ENCODE measurements around the gene FGL2.
A peak's percentile ranks its signal among the peaks of the same experiment; 100 is the strongest.
"Not testable (repeated sequence)": the region's sequence is repeated elsewhere in the genome, so short reads cannot be mapped to it uniquely, and the experiment has no call there.

Gene FGL2

DNA sequence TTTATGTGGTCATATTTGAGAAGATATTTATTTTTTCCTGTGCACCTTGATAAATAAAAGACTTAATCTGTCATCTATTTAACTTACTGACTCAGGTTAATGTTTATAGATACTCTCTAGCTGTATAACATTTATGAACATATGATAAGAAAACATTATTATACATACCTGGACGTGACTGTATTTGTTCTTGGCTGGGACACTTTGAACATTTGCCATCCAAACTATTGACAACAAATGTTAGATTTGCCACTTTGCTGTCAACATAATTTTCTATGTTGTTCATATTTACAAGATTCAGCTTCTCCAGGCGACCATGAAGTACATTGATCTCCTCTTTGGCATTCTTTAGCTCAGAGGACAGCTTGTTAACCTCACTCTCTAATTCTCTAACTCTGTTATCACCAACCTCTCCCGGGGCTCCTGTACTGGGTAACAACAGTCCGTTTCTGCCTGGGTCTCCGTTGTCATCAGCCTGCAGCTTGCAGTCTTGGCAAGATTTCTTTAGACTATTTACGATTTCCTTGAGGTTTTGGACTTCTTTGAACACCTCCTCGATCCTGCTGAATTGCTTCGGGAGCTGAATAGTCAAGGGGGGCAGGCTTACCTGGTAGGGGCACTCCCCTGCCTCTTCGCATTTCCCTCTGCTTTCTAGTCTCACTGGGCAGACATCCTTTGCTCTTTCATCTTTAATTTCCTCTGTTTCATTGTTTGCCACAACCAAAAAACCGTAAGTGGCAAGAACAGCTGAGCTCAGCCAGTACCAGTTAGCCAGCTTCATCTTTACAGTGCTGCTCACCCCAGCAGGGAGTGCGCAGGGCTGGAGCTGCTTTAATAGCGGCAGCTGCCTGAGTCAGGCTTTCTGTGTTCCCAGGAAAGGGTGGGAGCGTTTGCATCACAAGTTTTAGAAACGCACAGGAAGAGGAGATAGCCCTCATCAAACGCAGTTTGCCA is at the start of gene FGL2:
FGL2 (minus strand) TSS at position 807 of the 954 bp plus-strand sequence; CDS start at position 781, 26 bp downstream.
- no peak for DNase-seq

DNA sequence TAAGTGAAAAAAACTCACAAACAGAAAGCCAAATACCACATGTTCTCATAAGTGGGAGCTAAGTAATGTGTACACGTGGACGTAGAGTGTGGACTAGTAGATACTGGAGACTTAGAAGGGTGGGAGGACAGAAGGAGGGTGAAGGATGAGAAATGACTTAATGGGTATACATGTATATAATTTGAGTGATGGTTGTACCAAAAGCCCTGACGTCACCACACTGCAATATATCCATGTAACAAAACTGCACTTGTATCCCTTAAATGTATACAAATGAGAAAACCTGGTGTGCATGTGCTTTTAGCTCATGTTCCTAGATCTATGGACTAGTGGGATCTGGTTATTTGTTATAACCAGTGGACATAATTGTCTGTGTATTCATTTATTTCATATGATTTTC is 48.5 kb upstream of the FGL2 start:
- DNase-seq, result no peak

DNA sequence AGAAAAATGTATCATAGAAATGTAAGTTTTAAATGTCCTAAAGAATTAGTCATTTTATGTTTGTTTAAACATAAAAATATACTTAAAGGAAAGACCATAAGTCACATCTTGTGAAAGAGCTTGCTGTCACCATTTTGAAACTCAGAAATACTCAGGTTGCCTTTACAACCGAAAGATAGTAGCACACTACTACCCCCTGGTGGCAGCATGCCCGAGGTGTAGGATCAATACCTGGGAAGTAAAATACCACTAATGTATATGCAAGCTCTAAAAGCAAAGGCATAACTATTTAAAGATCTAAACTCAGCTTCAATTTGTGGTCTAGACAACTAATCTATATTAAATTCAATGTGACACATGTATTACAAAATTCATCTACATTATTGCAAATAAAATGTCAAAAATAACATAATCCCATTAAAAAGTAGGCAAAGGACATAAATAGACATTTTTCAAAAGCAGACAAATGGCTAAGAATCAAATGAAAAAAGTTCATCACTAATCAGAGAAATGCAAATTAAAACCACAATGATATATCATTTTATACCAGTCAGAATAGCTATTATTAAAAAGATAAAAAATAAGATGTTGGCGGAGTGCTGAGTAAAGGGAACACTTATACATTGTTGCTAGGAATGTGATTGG is 47.7 kb upstream of the FGL2 start:
- DNase-seq, result peak; percentile 69 to 90 (median 78)

- no peak for DNase-seq
These were observed 46.5 kb upstream of the FGL2 start for GRCh38 chr7:77246026-77246640.

DNA sequence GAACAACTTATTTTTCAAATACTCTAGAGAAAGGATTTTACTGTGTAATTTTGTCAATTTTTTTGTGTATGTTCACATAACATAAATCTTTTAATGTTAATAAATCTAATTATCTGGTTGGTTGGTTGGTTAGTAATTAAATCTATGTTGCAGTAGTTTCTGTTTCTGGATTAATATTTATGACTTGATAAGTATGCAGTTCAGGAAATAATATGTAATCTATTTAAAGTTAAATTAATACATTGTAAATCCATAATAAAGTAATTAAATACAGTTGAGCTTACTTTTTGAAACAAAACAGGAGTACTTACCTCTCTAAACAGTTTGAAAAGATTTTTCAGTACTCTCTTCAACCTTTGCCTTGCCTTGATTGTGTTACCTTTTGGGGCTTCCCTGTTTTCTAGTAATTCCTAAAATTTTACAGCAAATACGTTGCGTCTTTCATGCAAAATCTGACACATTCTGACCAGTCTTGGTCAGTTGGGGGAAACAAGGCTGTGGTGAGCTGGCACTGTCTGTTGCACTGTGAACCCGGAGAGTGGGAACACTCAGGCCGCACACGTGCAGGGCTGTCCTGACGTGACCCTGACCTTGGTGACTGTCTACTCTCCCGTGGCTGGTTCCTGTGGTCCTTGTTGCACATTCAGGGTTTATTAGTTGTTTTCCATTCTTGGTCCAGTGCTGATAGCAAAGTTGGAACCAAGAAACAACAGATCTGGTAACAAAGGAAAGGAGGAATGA is 45.6 kb upstream of the FGL2 start:
- DNase-seq, result no peak

- no peak for DNase-seq
These were observed 44.8 kb upstream of the FGL2 start for GRCh38 chr7:77244222-77244934.

GRCh38 chr7:77242554-77242953 is 42.9 kb upstream of the FGL2 start:
- no peak for DNase-seq

GRCh38 chr7:77242068-77242467 is 42.4 kb upstream of the FGL2 start:
- DNase-seq, result no peak

DNA sequence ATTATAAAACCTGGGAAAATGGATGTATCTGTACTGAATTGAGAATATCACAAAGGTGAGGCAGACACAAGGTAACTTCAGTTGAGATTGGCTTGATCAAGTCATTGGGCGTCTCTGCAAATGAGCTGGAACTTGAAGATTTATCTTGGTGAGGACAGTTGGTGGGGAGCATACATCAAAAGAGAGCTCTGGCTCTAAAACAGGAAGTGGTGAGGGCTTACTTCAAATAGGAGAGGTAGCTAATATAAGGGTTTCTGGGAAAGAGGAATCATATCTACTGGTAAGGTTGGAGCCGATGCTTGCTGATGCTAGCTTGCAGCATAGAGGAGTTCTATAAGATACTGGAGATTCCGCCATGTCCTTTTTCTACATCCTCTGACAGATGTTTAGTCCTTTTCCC is 39.9 kb upstream of the FGL2 start:
- no peak for DNase-seq

GRCh38 chr7:77238703-77239136 is 39.1 kb upstream of the FGL2 start:
- no peak for DNase-seq

- DNase-seq, result no peak
These were observed 35.7 kb upstream of the FGL2 start for GRCh38 chr7:77235276-77235675.

GRCh38 chr7:77232467-77232866 is 32.8 kb upstream of the FGL2 start:
- no peak for DNase-seq

GRCh38 chr7:77228795-77229194 is 29.2 kb upstream of the FGL2 start:
- DNase-seq, result not testable (repeated sequence)

DNA sequence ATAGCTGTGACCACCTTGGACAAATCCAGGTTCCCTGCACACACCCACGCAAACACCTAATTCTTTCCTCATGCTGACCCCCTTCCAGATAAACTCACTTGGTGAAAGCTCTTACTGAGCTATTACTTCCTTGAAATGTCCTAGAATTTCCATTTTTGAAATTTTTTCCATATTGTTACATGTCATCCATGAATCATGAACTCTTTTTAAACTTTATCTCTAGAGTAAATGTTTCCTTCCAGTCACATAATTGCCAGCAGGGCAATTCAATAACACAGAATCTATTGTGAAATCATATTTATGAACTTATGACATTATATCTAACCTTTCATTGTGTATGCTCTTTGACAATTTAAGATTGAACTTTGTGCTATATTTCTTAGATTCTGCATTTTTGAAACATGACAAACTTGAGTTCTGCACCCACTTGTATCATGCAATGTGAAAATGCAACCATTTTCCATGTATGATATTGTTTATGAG is 26.8 kb upstream of the FGL2 start:
- DNase-seq, result no peak

DNA sequence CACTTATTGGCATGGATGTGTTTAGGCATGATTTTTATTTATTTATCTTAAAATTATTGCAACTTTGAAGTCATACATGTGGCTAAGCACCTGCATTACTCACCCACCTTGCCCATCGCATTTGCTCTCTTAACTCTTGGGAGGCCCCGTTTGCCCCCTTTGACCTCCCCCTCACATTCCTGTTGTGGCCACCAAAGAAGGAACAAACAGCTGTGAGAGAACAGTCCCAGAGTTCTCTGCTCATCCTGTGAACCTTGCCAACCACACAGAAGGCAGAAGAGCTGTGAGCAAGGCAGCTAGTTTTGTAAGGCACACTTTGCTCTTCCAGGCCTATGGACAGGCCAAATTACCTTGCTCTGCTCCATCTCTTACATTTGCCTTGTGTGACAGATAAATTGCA is 23.6 kb upstream of the FGL2 start:
- no peak for DNase-seq

DNA sequence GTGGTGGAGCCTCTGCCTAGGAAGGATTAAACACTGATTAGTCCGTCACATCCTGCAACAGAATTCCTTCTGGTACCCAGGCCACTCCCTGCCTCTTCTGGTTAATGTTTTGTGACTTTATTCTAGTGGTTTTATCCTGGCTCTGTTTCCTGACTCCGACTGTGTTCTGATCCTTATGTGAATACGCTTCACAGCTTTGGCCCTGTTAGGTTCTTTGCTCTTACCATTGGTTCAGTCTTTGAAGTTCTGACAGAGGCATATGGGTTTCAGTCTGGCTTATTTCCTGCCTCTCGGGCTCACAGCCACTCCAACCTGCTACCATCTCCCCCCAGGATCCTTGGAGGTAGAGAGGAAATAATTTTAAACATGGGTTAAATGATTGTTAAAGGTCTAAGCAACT is 23.2 kb upstream of the FGL2 start:
- DNase-seq, result no peak

- no peak for DNase-seq
These were observed 22.4 kb upstream of the FGL2 start for GRCh38 chr7:77222065-77222464.

DNA sequence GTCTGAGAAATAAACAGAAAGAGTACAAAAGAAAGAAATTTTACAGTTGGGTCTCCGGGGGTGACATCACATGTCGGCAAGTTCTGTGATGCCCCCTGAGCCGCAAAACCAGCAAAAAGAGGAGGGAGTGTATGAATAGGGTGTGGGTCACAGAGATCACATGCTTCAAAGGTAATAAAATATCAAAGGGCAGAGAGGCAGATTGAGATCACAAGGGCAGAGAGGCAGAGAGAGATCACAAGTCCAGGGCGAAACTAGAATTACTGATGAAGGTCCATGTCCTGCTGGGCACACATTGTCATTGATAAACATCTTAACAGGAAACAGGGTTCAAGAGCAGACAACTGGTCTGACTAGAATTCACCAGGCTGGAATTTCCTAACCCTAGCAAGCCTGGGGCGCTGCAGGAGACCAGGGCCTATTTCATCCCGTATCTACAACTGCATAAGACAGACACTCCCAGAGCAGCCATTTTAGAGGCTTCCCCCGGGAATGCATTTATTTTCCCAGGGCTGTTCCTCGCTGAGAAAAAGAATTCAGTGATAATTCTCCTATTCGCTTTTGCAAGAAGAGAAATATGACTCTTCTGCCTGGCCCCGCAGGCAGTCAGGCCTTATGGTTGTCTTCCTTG is 20.2 kb upstream of the FGL2 start:
- DNase-seq, result not testable (repeated sequence)

- no peak for DNase-seq
These were observed 18.0 kb upstream of the FGL2 start for GRCh38 chr7:77217474-77218185.

DNA sequence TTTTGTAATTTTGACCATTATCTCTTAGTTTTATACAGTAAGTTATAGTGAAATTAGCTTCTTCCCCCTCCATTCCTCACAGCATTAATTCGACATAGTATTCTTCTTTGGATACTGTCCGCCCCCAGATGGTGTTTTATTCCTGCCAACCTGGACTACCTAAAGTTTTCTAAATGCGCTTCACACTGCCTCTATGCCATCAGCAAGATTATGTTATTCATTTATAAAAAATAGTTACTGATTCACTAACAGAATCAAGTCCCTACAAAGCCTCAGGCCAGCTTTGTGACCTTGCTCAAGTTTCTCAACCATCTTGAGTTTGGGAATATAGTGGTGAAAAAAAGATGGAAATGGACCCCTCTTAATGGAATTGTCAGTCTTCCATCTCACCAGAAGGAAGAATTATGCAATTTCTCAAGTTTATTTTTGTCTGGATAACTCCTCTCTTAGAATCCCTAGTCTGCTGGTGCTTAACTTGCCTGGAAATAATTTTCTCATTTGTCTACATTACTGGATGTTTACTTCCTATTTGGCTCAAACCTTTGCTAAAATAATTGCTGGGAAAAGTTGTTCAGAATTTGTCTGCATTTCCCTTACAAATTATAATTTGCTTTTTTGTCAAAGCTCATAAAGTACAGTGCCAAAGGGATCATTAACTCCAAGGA is 16.7 kb upstream of the FGL2 start:
- no peak for DNase-seq

Data from activated CD4-positive, CD25-positive, alpha-beta regulatory T cell (primary cell).